CD4-positive, alpha-beta T cell treated with Interleukin-17A for 4 hours (primary cell): ENCODE measurements around the gene SNAP23.

Source experiments
- DNase-seq: peaks from one replicate; pipeline ENCODE4 v3.0.0-alpha.2; 2020; ENCODE audit warnings: mixed read lengths

Gene SNAP23

DNA sequence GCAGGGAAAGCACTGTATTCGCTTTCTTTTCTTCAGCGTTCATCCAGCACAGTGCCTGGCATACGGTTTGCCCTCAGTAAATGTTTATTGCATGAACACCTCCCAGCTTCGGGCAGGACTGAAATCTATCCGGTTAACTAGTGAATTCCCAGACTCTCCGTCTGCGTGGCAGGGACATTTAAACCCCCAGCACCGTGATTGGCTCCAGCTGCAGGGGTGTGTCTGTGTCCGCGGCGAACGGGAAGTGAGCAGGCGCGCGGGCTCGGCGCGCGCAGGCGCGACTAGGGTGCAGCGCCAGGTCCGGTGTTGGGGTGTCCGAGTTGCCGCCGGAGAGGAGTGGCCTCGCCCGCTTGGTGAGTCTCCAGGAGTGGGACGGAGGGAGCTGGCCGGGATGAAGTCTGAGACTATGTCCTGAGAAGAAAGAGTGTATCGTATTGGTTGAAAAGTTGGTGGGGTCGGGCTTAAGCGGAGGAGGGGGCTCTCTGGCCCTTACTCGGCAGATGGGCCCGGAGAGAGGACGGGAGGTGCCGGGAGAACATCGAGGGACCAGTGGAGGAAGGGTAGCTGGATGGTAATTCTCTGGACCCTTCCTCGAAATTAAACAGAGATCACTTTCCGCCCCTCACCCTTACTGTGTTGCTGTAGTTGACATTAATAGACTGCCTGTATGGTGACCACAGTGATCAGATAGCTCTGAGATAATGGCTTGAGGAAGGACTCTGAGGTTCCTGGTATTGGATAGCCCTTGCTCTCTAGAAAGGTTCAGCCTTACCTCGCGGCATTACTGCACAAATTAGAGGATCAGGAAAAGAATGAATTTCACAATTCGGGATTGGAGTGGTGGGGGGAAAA is at the start of gene SNAP23:
SNAP23 (plus strand) TSS at position 274 of the 852 bp plus-strand sequence. CDS start 16,213 bp downstream, outside the sequence.
- peak; percentile 82 for DNase-seq

DNA sequence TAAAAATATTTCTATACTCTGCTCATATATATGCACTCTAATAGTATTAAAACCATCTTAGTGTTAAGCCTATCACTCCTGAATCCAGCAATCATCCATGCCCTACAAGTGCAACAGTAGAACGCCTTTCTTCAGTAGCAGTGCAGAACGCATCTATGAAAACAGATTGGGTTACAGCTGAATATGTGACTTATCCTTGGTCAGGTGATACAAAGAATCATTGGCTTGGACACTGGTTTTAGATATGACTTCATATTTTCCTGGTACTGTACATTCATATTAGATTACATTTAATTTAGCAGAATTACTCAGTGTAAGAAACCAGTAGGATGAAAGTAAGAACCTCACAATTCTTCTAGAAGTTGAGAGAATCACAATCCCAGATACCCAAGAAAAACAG is 47.8 kb upstream of the SNAP23 start:
- no peak for DNase-seq

DNA sequence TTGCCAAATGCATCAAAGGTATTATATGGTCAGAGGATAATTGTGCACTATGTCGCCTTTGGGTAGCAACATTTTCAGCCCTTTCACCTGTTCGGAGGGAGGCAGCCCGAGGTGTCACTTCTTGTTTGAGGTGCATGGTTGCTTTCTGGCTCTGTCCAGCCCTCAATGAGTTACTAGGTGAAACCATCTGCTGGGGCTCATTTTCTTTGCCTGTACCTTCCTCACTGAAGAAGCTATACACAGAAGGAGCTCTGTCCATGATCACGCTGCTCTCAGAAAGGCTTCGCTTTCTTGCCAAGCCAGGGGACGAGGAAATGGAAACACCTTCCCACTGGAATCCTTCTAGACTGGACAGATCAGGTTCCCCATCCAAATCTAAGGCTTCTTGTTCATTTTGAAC is 47.2 kb upstream of the SNAP23 start:
- no peak for DNase-seq

DNA sequence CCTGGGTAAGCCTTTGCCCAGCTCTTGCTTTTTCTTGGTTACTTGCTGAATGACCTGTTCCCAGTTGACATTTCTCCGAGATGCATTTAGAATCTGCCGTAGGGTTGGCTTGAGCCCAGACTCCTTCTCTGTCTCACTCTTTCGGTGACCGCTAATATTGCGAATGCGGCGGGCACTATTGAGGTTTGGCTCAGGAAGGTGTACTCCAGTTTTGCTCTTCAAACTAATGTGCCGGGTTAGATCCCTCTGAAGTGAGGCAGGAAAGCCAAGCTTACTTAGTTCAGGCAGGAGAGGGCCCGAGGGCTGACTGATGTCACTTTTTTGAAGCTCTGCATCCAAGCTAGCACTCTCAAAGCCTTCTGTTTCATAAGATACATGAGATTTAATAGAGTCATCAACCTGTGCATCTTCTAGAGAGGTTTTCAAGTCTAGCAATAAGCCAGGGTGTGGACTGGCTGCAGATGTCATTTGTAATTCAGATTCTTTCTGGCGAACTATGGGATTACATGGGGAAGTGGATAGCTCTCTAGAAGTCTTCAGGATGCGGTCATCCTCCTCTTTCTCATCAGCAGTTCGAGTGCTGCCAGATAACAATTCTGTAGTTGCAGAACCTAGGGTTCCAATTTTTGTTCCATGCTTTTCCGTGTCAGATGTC is 45.5 kb upstream of the SNAP23 start:
- no peak for DNase-seq

DNA sequence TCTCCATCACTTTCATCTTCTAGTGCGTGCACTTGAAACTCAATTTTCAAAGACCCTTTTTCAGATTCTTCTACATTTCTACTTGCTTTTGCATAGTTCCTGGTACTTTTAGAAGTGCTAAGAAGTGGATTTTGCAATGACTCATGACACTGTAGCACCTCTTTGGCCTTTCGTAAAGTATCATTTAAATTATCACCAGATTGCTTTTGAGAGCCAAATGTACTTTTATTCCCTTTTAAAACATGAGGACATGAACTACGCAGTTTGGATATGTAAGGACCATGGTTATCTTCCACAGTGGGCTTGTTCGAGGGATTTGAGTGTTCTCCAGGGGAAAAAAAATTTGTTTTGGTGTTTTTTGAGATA is 45.0 kb upstream of the SNAP23 start:
- no peak for DNase-seq

DNA sequence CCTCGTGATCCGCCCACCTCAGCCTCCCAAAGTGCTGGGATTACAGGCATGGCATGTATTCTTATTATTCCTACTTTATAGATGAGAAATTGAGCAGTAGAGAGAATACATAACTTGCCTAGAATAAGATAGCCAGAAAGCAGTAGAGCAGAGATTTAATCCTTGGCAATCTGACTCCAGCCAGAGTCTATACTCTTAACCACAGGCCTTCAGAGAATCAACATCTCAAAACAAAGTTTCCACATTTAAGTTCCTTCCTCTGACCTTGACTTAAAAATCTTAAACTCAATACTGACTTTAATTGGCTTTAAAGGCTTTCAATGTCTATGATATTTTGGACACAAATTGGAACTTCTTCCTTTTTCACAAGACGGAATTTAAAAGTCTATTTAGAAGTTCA is 41.6 kb upstream of the SNAP23 start:
- DNase-seq: no peak

DNA sequence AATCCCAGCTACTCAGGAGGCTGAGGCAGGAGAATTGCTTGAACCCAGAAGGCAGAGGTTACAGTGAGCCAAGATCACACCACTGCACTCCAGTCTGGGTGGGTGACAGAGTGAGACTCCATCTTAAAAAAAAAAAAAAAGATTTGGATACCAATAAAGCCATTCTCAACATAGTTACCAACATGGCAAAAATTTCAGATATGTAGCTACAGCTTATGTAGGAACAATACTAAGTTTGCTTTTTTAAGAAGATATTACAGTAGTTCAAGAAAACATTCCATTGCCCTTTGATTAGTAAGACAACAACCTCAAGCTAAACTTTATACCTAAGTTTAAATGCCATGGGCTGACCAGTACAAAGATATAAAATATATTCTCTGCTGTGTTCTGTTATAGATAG is 38.9 kb upstream of the SNAP23 start:
- no peak for DNase-seq

DNA sequence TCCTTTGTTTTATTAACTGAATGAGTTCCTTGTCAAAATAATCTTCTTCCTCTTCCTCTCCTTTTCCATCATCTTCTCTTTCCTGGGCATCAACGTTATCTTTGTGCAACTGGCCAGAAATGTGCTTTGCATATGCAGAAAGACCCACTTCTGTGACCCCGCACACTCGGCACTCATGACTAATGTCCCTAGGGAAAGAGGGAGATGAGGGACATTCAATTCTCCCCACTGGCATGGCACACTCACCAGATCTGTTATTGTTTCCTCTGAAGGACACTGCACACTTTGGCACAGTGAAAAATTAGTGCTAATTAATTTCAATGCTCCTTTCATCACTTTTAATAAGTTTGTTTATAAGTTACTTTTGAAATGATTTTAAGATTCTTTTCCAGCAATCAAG is 38.5 kb upstream of the SNAP23 start:
- DNase-seq: no peak

DNA sequence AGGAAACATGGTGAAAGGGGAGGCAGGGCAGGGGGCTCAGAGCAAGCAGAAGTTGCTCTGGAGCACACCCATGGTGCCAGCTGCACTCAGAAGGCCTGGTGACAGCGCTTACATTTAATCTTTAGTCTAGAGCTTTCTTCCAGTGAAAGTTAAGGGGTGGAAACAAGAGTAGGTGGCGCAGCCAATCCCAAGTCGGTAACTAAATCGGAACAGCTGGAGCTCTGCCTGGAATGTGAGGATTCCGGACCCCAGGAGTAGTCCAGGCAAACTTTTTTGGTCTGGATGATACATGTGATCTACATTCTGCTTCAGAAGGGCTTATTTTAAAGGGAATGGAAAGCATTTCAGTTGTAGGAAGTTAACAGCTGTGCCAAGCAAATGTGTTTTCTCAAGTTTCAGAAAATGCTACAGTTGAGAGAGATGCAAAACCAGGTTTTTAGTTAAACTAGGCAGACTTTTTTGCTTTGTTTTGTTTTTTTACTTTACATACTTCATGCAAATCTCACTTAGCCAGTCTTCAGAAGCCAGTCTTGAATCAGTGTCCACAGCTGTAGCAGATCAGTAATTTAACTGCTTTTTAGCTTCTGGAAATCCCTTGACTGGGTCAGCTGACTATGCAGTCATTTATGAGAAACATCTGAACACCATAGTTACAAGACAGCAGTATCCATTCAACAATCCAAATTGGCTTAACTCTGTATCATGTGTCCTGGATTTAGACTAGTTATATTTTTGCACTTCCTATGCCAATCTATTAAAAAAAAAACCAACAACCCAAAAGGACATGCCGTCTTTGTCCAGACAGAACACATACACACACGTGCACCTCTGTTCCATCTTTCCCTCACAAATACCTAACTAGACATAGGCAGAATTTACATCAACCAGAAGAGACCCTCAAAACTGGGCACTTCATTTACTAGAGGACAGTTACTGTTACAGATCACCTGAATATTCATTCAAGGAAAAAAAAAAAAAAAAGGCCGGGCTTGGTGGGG is 37.7 kb upstream of the SNAP23 start:
- no peak for DNase-seq

DNA sequence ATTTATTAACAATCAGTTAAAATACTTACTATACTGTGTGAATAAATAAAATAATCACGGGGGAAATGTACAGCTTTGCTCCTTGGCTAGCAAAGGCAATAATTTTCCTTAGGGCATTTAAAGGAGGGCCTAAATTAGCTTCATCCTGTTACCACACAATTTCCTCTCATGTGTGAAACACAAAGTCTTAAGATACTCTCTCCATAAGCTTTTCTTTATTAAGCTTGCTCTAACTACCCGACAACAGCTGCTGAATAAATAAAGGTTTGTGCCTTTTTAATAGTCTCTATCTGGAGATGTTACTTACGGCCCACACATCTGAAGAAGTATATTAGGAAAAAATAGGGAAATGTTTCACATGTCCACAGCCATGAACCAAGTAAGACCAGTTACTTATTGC is 34.2 kb upstream of the SNAP23 start:
- no peak for DNase-seq

DNA sequence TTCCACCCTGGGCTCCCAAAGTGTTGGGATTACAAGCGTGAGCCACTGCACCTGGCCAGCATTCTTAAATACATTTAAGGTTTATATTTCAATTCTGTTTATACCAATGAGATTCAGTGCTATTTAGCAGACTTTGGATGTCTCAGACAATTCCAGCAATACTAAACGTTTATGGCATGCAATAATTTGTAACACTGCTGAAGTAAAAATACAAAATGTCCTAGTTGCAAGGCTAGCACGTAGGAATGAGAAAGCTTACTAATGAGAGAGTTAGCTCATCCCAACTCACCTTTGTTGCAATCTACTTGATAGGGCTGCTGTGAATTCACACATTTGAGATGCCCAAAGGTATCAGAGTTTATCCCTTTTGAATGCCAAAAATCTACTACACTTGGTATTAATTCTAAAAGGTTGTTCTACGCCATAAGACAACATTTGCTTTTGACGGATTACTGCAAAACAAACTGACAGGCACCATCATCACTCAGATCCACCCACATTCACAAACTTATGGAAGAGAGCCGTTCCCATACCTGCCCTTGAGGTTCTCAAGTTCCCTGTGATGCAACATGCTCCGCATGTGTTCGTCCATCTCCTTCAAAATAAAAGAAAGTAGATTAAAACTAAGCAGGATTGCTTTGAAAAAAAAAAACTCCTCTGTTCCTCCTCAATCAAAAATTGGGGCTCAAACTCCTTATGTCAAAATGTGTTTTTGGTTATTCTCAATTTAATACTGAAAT is 29.7 kb upstream of the SNAP23 start:
- no peak for DNase-seq

DNA sequence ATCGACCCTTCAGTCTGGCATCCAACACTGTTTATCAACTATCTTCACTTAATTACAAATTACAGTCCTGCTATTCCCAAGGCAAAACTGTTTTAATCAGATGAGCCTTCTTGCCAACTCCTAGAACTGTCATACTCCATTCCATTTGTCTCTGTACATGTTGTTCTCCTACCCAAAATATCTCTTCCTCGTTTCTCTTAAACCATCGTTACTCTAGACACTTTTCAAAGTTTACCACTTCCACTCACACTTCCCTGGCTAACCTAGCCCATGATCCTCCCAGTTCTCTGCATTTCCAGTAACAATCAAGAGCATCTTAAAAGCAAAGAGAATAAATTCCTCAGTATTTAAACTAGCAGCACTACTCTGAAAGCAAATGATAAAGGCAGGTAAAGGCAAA is 24.4 kb upstream of the SNAP23 start:
- no peak for DNase-seq

DNA sequence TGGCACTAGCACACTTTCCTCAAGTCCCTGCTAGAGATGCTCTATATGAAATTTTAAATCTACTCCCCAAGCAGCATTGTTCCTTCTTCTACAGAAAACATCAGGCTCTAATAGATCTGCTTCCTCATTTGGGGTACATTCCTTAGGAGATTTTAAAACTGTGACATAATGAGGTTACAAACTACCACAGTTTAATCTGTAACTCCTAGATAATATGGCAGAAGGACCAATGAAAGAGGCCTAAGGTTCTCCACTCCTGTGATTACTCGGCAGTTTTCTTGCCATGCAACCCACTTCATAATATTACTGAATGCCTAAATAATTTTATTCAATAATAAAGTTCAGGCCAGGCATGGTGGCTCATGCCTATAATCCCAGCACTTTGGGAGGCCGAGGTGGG is 20.6 kb upstream of the SNAP23 start:
- no peak for DNase-seq

DNA sequence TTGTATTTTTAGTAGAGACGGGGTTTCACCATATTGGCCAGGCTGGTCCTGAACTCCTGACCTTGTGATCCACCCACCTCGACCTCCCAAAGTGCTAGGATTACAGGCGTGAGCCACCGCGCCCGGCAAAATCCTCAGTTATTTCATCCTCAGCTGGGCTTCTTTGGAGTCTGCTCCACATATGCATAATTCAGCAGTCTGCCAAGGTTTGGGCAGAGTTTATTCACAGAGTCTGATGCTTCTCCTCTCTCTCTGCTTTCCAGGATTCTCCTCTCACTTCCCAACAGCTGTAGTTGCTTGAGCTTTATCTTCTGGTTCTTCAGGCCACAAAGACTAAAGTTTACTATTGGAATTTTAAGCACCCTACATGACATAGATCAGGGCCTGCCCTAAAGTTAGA is 12.7 kb upstream of the SNAP23 start:
- DNase-seq: no peak

DNA sequence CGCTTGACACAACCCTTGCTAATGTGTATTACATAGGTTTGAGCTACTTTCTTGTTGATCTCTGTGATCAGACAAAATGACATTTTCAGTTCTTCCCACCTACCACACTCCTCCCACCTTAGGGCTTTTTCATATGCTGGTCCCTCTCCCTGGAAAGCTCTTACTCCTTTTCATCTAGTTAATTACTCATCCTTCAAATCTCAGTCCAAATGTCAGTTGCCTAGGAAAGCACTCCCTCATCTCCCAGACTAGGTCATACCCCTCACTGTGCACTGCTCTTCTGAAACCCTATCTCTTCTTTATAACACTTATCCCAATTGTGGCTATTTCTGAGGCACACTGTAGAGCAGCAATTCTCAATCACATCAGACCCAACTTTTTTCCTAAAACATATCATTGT is 11.8 kb upstream of the SNAP23 start:
- no peak for DNase-seq

DNA sequence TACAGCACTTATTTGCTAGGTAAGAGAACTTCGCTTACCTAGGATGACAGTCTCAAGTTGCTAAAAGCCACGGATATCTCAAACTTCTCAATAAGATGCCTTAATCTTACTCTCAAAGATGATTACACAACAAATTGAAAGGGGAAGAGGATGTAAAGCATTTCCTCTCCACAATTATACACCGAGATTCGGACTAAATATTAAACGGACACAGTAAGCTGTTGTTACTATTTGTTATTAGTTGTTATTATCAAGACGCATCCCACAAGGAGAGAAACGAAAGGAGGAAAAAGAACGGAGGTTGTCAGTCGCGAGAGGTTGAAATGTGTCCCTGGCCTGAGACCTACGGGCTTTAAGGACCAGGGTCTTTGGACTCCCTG is 5.2 kb upstream of the SNAP23 start:
- DNase-seq: no peak

DNA sequence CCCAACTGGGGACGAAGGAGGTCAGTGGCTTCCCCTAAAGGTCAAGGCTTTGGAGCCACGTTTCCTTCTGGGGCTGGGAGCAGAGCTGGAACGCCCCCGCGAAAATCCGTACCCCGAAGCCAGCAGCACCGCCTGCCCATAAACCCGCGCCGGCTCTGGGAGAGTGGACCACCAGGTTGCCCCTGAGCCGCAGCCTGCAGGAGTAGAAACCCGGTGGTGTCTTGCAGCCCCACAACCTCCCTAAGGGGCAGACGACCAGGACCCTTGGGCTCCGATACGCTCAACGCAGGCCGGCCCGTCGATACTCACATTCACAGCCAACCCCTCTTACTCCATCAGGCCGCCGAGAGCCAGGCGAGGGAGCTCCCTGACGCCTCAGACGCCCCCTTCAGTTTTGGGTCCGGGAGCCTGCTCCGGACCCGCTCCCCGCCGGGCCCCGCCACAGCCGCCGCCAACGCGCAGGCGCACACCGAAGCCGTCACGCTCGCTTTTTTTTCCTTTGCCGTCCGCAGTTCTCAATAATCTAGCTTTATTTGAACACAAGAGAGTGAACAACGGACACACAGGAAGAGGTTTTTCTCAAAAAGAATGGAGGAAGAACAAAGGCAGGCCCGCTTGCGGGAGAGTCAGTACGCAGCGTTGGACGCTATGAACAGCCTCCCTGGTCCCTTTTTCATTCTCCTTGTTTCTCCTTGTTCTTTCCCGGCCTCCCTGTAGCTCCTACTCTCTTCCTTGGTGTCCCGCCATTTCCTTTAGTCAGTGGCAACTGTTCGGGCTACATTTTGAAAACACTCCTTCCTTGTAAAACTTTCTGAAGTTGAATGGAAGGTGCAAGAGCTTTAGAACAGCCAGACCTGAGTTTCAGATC is 4.5 kb upstream of the SNAP23 start, which contains the start of gene ZNF106:
ZNF106 (minus strand) TSS at position 471 of the 868 bp plus-strand sequence. CDS start 18,852 bp downstream, outside the sequence.
- peak; percentile 88 for DNase-seq

DNA sequence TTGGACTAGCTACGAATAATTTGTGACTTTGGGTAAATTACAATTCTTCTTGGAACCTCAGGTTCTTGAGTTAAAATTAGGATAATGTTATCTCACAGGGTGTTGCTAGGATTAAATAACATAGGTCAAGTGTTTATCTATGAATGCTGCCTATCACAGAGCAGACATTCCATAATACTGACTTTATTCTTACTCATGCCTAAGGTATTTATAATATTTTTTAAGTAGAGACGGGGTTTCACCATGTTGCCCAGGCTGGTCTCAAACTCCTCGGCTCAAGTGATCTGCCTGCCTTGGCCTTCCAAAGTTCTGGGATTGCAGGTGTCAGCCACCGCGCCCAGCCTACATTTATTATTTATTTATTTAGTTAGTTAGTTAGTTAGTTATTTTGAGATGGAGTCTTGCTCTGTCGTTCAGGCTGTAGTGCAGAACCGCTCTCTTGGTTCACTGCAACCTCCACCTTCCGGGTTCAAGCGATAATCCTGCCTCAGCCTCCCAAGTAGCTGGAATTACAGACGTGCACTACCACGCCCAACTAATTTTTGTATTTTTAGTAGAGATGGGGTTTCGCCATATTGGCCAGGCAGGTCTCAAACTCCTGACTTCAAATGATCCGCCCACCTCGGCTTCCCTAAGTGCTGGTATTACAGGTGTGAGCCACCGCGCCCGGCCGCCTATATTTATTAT is 3.8 kb upstream of the SNAP23 start:
- DNase-seq: no peak

DNA sequence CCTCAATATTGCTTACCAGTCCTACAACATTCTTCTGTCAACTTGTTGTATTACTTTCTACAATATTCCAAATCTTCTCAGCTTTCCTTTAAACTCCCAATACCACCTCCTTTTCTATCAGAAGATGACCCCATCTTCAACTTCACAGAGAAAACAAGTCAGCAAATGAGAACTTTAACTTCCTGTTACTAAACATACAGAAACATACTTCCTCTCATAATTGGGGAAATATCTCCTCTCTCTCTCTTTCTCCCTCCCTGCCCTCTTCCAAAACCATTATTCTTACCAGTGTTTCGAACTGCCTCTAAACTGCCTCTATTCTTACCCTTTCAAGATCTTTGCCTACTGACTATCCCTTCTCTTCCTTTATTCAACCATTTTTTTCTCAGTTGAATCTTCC is 1.8 kb upstream of the SNAP23 start:
- no peak for DNase-seq

DNA sequence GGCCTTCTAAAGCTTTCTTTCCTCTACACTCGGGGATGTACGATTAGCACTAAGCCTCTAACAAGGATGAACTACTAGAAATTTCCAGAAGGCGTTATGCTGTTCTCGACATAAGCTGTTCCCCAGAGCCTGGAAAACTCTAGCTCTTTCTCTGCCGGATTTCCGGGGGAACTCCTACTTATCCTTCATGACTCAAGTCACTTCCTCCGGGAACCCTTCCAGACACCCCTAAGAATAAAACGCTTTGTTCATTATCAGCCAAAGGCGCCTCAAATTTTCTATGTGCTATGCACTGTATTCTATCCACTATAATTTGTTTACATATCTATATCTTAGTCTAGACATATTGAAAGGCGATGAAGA is 455 bp upstream of the SNAP23 start:
- peak; percentile 13 for DNase-seq
